GM12873 (cell line): ENCODE data around the gene HLA-DOB.
A peak's percentile ranks its signal among the peaks of the same experiment; 100 is the strongest.

Experiments used
- CTCF ChIP-seq: IDR thresholded peaks from 2 replicates; pipeline ENCODE4 v1.5.1; 2012; ENCODE audit warnings: low read depth, mild to moderate bottlenecking, moderate library complexity, low read length, control low read depth; ENCODE audit not compliant: insufficient read depth; ENCODE audit errors: missing control alignments

Gene HLA-DOB

GRCh38 chr6:32842021-32842650 is 25.3 kb upstream of the HLA-DOB start:
- TF ChIP-seq CTCF = no peak

GRCh38 chr6:32840604-32841246 is 23.9 kb upstream of the HLA-DOB start:
- TF ChIP-seq CTCF = no peak

GRCh38 chr6:32839356-32839755 is 22.6 kb upstream of the HLA-DOB start:
- no peak for TF ChIP-seq CTCF

GRCh38 chr6:32838114-32838958 is 21.5 kb upstream of the HLA-DOB start, which contains the start of gene TAP2:
TSS of gene TAP2 (minus strand) at chr6:32838739. CDS start at chr6:32838233, 506 bp downstream.
- peak; percentile 86 for TF ChIP-seq CTCF

GRCh38 chr6:32837651-32838113 is 20.9 kb upstream of the HLA-DOB start:
- TF ChIP-seq CTCF = no peak

- no peak for TF ChIP-seq CTCF
Measured at GRCh38 chr6:32836873-32837272, 20.1 kb upstream of the HLA-DOB start.
